HG02852 (cell line): Measurements from ENCODE around the gene GART.
"Not testable (repeated sequence)": the region's sequence is repeated elsewhere in the genome, so short reads cannot be mapped to it uniquely, and the experiment has no call there.

Experiments
- ATAC-seq: cut with Tn5 transposase; IDR thresholded peaks from one replicate; pipeline ENCODE4 v1.9.1; 2021; ENCODE audit warnings: mild to moderate bottlenecking, moderate library complexity; ENCODE audit not compliant: unreplicated experiment

Gene GART

DNA sequence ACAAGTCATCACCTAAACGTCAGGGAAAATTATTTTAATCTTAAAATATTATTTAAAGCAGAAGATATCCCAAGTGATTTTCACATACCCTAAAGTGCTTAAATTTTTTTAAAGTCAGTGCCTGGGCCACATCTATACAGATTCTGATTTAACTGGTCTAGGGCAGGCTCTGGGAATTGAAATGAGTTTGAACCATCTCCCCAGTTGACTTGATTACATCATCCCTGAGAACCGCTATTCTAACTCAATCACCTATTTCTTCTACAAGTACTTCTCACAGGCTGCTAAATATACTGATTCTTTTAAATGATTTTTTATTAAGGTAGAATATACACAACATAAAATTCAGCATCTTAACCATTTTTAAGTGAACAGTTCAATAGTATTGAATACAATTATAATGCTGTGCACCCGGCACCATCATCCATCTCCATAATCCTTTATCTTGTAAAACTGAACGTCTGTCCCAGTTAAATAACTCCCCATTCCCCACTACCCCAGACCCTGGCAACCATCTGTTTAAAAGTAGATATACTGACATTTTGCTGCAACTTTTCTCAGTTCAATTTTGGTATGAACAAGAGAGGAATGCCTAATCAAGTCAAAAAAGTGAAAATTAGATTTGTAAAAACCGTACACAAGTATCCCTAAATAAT is 19.5 kb downstream of the GART start:
- no peak for ATAC-seq

GRCh38 chr21:33518899-33519298 is 23.0 kb downstream of the GART start:
- ATAC-seq = no peak

DNA sequence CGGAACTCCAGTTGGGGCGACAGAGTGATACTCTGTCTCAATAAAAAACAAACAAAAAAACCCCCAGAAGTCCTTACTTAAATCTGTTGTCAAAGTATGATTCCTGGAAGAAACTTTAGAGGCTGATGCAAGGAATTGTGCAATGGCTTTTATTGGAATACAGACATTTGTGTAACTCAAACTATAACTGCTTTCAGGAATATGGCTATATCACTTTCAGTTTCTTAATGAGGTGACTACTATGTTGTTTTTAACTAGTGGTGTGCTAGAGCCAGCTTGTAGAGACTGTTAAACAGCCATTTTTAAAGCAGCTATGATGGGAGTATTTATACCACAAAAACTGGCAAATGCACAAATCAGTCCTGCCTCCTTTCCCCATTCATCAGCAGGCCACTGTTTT is 27.7 kb downstream of the GART start:
- ATAC-seq = no peak

GRCh38 chr21:33512481-33512880 is 29.4 kb downstream of the GART start:
- ATAC-seq = no peak

GRCh38 chr21:33511639-33512038 is 30.3 kb downstream of the GART start:
- ATAC-seq = no peak

- ATAC-seq = no peak
Measured at GRCh38 chr21:33510826-33511225, 31.1 kb downstream of the GART start.

DNA sequence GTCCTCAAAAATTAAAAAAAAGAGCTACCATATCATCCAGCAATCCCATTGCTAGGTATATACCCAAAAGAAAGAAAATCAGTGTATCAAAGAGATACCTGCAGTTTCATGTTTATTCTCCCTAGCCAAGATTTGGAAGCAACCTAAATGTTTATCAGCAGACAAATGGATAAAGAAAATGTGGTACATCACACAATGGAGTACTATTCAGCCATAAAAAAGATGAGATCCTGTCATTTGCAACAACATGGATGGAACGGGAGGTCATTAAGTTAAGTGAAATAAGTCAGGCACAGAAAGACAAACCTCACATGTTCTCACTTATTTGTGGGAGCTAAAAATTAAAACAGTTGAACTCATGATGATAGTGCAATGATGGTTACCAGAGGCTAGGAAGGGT is 34.9 kb downstream of the GART start:
- ATAC-seq = not testable (repeated sequence)

GRCh38 chr21:33505833-33506232 is 36.1 kb downstream of the GART start:
- ATAC-seq = no peak

DNA sequence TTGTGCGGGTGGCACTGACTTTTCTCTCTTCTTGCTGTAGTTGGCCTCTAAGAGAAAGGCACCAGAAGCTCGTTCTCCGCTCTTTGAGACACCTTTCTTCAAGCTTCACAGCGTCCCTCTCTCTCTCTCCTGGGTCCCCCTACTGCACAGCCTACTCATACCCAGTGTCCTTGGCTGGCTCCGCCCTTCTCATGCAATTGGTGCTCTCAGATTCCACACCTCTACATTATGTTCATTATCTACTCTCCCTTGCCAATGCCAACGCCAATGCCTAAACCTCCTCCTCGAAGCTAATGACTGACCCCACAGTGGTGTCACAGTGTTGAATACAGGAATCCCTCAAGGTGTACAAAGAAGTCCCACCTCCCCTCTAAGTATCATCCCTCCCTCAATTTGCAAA is 45.6 kb downstream of the GART start:
- ATAC-seq = no peak

- no peak for ATAC-seq
Measured at GRCh38 chr21:33495743-33496142, 46.2 kb downstream of the GART start.

- no peak for ATAC-seq
Measured at GRCh38 chr21:33493756-33494155, 48.2 kb downstream of the GART start.

- no peak for ATAC-seq
Measured at GRCh38 chr21:33492571-33492970, 49.3 kb downstream of the GART start.

GRCh38 chr21:33491373-33492102 is 50.4 kb downstream of the GART start, which contains the start of gene DNAJC28:
Gene DNAJC28 (minus strand): TSS chr21:33491716. CDS start chr21:33489393, 2,323 bp downstream.
- ATAC-seq = peak; percentile 98

- no peak for ATAC-seq
Measured at GRCh38 chr21:33490991-33491372, 50.9 kb downstream of the GART start.

DNA sequence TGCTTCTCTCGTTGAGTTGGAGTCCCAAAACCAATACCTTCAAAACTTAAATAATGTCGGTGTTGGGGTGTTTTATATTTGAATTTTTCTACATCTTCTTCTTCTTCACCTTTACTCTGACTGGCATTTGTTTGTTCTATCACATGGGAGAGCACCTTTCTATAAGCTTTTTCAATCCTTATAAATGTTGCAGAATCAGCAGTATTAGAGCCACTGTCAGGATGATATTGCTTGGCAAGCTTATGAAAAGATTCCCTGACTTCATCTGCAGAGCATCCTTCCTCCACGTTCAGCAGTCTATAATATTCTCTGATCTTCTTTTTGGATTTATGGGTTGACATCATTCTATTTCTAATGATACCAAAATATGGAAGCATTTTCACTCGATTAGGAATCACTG is 53.0 kb downstream of the GART start:
- no peak for ATAC-seq

DNA sequence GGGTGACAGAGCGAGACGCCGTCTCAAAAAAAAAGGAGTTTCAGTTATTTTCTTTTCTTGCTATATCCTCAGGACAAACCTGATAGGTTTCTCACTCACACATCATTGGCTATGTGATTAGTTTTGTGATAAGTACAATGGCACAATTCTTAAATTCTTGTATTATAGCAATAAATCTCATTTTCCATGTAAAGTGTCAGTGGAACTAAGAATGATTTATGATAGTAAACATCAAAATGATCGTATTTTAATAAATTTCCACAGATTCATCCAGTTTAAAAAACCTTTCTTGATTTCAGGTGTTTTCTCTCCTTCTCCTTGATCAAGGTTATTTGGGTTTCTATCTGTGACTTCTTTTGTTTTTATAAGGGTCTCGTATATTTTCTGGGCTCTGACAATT is 53.9 kb downstream of the GART start:
- no peak for ATAC-seq

GRCh38 chr21:33481314-33481943 is 60.5 kb downstream of the GART start:
- no peak for ATAC-seq

DNA sequence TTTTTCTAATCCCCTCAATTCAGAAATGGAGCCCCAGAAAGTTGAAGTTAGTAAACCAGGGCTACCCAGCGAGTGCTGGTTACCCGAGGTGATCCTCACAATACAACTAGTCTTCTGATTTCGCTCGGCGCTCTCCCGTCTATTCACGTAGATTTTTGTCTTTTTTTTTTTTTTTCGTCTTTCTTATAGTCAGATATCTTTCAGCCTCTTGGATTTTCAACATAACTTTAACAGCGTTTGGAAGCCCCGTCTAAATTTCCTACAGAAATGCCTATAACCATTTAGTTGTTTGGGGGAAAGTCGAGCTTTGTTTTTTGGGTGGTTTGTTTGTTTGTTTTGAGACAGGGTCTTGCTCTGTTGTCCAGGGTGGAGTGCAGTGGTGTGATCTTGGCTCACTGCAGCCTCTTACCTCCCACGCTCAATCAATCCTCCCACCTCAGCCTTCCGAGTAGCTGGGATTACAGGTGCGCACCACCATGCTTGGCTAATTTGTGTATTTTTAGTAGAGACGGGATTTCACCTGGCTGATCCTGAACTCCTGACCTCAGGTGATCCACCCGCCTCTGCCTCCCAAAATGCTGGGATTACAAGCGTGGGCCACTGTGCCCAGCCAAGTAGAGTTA is 61.3 kb downstream of the GART start:
- no peak for ATAC-seq

GRCh38 chr21:33479679-33480480 is 62.0 kb downstream of the GART start, which contains the start of gene TMEM50B:
Gene TMEM50B (minus strand): TSS chr21:33479974. CDS start chr21:33468885, 11,089 bp downstream.
- ATAC-seq = peak; percentile 92

DNA sequence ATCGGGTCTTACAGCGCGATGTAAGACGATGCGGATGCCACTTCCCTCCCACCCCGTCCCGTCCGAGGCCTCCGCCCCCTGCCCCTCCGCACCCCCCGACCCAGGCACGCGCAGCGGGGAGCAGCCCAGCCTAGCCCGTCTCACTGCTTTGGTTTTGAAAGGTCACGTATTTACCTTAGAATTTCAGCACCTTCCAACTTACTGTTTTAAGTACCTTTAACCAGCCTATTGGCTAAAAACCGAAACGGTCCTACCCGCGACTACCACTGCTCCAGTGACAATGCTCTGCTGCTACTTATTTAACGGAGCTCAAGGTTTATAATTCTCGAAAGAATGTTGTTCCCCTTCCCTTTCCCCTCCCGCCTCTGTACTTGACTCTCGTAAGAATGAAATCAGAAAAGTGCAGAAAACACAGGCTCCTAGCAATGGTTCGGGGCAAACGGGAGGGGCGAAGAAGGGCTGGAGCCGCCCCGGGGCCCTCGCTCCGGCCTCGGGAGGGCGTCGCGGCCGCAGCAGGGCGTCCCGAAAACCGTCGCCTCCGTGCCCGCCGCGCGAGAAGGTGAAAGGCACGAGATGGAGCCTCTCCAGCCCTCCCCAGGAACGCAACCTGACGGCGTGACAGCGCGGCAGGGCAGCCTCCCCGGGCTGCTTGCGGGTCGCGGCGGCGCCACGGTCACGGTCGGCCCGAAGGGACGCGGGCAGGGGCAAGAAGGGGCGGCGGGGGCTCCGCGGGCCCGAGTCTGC is 62.8 kb downstream of the GART start:
- peak; percentile 26 for ATAC-seq
